Epithelial cell of proximal tubule (primary cell): Measurements from ENCODE around the gene MAML3. TPM values are rescaled to one million over a fixed set of nuclear protein-coding genes. Genes with fewer than 3 reads are reported as not detected.

Source experiments
- DNase-seq: peaks from one replicate; pipeline ENCODE4 v3.0.0-alpha.2; 2011; ENCODE audit warnings: low read depth
- H3K4me3 ChIP-seq: 2 replicates; pipeline ENCODE4 v1.5.1; 2011; ENCODE audit warnings: low read depth, mild to moderate bottlenecking, low read length
- total RNA-seq: library from RNA; depleted of rRNA; stranded (reverse); fragments of >200 nt; gene quantifications from 2 replicates; pipeline ENCODE4 v1.2.3, GENCODE V29; 2015
- TF ChIP-seq, protein P1 (sequence below): conservative IDR thresholded peaks from 2 replicates; pipeline ENCODE4 v1.5.1; 2012; ENCODE audit warnings: low read depth, mild to moderate bottlenecking, low read length

Gene MAML3
- total RNA-seq, 1 donor from 2014 or later = 1.2 TPM

GRCh38 chr4:140140566-140140965 lies 13.4 kb downstream of the MAML3 start:
- no peak for DNase-seq
- H3K4me3 ChIP-seq = no peak overlapping the region
- TF ChIP-seq, protein P1, sequence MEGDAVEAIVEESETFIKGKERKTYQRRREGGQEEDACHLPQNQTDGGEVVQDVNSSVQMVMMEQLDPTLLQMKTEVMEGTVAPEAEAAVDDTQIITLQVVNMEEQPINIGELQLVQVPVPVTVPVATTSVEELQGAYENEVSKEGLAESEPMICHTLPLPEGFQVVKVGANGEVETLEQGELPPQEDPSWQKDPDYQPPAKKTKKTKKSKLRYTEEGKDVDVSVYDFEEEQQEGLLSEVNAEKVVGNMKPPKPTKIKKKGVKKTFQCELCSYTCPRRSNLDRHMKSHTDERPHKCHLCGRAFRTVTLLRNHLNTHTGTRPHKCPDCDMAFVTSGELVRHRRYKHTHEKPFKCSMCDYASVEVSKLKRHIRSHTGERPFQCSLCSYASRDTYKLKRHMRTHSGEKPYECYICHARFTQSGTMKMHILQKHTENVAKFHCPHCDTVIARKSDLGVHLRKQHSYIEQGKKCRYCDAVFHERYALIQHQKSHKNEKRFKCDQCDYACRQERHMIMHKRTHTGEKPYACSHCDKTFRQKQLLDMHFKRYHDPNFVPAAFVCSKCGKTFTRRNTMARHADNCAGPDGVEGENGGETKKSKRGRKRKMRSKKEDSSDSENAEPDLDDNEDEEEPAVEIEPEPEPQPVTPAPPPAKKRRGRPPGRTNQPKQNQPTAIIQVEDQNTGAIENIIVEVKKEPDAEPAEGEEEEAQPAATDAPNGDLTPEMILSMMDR = no peak

GRCh38 chr4:140138428-140138827 lies 15.6 kb downstream of the MAML3 start:
- no peak for DNase-seq
- H3K4me3 ChIP-seq = no peak overlapping the region
- TF ChIP-seq, protein P1 = no peak

GRCh38 chr4:140137671-140138070 lies 16.3 kb downstream of the MAML3 start:
- H3K4me3 ChIP-seq = no peak overlapping the region
- DNase-seq = no peak
- TF ChIP-seq, protein P1 = no peak

- TF ChIP-seq, protein P1 = no peak
- no peak overlapping the region for H3K4me3 ChIP-seq
- DNase-seq = no peak
Observed at GRCh38 chr4:140136509-140136908, 17.5 kb downstream of the MAML3 start.

DNA sequence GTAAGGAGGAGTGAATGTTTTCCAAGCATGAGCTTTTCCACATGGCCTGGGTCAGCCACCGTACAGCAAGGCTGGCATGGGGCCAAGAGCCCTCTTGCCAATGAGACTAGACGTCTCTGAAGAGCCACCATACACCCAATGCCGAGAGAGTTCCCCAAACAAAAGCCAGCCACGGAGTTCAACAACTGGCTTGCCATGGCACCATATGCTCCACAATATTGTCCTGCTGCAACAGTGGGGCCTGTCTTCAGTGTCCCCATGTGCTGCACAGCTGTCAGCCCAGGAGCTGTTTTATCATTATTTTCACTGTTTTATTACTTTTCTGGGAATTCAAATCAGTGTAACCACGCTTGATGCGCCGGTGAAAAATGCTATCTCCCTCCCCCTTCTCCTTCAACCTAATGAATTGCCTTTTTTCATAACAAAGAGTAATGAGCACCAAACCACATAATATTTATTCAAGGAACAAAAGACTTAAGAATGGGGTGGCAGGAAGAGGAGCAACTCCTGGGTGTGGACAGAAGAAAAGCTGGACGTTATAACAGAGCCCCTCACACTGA lies 18.4 kb downstream of the MAML3 start:
- TF ChIP-seq, protein P1 = no peak
- no peak overlapping the region for H3K4me3 ChIP-seq
- DNase-seq = no peak

DNA sequence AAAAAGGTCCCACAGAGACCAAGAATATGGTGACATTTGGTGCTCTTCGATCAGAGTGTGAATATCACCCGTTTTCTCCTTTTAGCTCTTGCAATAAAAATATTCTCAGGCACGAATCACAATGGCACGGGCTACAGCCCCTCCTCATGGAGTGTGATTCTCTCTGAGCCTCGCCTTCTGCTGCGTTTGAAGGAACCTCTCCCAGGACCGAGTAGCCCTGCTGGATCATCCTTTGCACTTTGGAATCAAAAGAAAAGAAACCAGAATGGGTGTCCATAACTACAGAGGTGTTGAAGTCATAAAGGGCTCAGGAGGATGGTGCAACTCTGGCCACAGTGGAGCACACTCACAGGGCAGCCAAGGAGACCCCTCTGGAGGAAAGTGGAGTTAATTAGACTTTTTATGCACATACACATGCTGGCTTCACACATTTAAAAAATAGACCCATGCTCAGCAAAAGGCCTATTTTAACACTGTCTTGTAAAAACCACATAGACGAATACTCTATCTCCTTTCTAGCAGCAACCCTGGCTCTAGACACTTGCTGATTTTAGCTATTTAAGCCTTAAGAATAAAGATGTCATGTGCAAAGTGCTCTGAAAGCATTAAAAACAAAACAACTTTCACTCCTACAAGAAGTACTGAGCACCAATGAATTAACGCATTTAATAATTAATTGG lies 19.1 kb downstream of the MAML3 start:
- TF ChIP-seq, protein P1 = no peak
- no peak for DNase-seq
- no peak overlapping the region for H3K4me3 ChIP-seq

DNA sequence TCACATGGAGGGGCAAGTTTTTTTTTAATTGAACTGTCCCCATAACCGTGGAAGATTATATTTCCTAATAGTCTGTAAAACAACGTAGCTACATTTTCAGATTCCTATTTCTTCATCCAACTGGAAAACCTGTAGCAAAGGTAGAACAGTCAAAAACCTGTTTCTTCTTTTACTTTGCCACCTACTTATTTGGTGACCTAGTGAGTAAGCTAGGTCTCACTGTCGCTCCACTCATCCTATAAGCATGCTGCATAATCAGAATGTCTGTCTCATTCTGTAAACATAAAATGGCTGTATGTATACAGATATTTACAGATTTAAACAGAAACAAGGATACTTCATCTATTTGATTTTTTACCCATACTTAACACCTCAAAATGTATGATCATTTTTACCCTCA lies 20.4 kb downstream of the MAML3 start:
- no peak for DNase-seq
- no peak overlapping the region for H3K4me3 ChIP-seq
- TF ChIP-seq, protein P1 = no peak
